SK-N-SH (cell line): ENCODE measurements around the gene ATG16L1. TPM values are rescaled to one million over a fixed set of nuclear protein-coding genes. Genes with fewer than 3 reads are reported as not detected.
A peak's percentile ranks its signal among the peaks of the same experiment; 100 is the strongest.

Source experiments
- CTCF ChIA-PET: fragments of 300-600, 350-600 bp; formaldehyde crosslinking; extraction: SDS; loops from one replicate; lab custom pipeline; 2021; lab: Yijun Ruan, JAX
- POLR2A ChIA-PET: fragments of 350-600 bp; sonication (Branson Sonifier 250); formaldehyde crosslinking; extraction: SDS; loops from one replicate; lab custom pipeline; 2020; ENCODE audit warnings: antibody characterized with exemption, inconsistent platforms; lab: Yijun Ruan, JAX
- DNase-seq: peaks from one replicate; pipeline ENCODE4 v3.0.0; 2012
- H2AFZ ChIP-seq: fragments of 200-600 bp; sonication (generic); 2 replicates; pipeline ENCODE4 v1.8.1; 2016; ENCODE audit warnings: antibody characterized with exemption, mild to moderate bottlenecking, low read depth
- H3F3A ChIP-seq: fragments of 200-600 bp; sonication (generic); replicated peaks from 2 replicates; pipeline ENCODE3; 2016; ENCODE audit warnings: antibody characterized with exemption, mild to moderate bottlenecking; ENCODE audit not compliant: insufficient read depth
- H3K27ac ChIP-seq, 2 experiments: fragments of 200-500 bp in 1 of 2; fragments of 200-600 bp in 1 of 2; sonication (Bioruptor generic) in 1 of 2; sonication (generic), shearing (Covaris generic) in 1 of 2; 2 replicates each; pipeline versions ENCODE4 v1.5.1 to v1.6.1; 2014 to 2016; ENCODE audit warnings: low read depth in 2 of 2, inconsistent platforms in 1 of 2, low read length in 1 of 2, mild to moderate bottlenecking in 1 of 2, mixed read lengths in 1 of 2
- H3K27me3 ChIP-seq: fragments of 200-600 bp; sonication (generic), shearing (Covaris generic); 2 replicates; pipeline ENCODE4 v1.6.1; 2016; ENCODE audit warnings: mixed run types; ENCODE audit not compliant: insufficient read depth
- H3K36me3 ChIP-seq, 2 experiments: fragments of 200-500 bp in 1 of 2; fragments of 200-600 bp in 1 of 2; sonication (Bioruptor generic) in 1 of 2; sonication (generic) in 1 of 2; replicated peaks in 1 of 2; 2 replicates each; pipeline versions ENCODE3 to v1.5.1; 2014 to 2016; ENCODE audit warnings: low read length in 1 of 2, mild to moderate bottlenecking in 1 of 2; ENCODE audit not compliant: insufficient read depth in 2 of 2, control insufficient read depth in 1 of 2
- H3K4me1 ChIP-seq, 2 experiments: fragments of 200-500 bp in 1 of 2; fragments of 200-600 bp in 1 of 2; sonication (Bioruptor generic) in 1 of 2; sonication (generic), shearing (Covaris generic) in 1 of 2; 2 replicates each; pipeline versions ENCODE4 v1.5.1 to v1.6.1; 2014 to 2016; ENCODE audit warnings: low read depth in 1 of 2, low read length in 1 of 2, mixed run types in 1 of 2; ENCODE audit not compliant: insufficient read depth in 2 of 2, control insufficient read depth in 1 of 2
- H3K4me2 ChIP-seq: fragments of 200-600 bp; sonication (generic), shearing (Covaris generic); 2 replicates; pipeline ENCODE4 v1.6.1; 2017; ENCODE audit warnings: mixed run types
- H3K4me3 ChIP-seq, 2 experiments: fragments of 200-500 bp in 1 of 2; fragments of 200-600 bp in 1 of 2; sonication (Bioruptor generic) in 1 of 2; sonication (generic), shearing (Covaris generic) in 1 of 2; 2 replicates each; pipeline versions ENCODE4 v1.5.1 to v1.8.1; 2014 to 2016; ENCODE audit warnings: low read depth in 2 of 2, inconsistent platforms in 1 of 2, low read length in 1 of 2, mild to moderate bottlenecking in 1 of 2, mixed read lengths in 1 of 2, moderate library complexity in 1 of 2
- H3K79me2 ChIP-seq: fragments of 200-600 bp; sonication (generic); 2 replicates; pipeline ENCODE4 v1.8.1; 2017; ENCODE audit warnings: mild to moderate bottlenecking; ENCODE audit not compliant: insufficient read depth
- H3K9ac ChIP-seq: fragments of 200-600 bp; sonication (generic); 2 replicates; pipeline ENCODE4 v1.6.1; 2017; ENCODE audit warnings: mixed run types
- H3K9me2 ChIP-seq: fragments of 200-600 bp; sonication (generic); 2 replicates; pipeline ENCODE4 v1.6.1; 2017; ENCODE audit warnings: mixed run types
- H3K9me3 ChIP-seq: fragments of 200-600 bp; sonication (generic); 2 replicates; pipeline ENCODE4 v1.6.1; 2017; ENCODE audit warnings: mixed run types, mild to moderate bottlenecking, moderate library complexity
- H4K20me1 ChIP-seq: fragments of 200-600 bp; sonication (generic); 2 replicates; pipeline ENCODE4 v1.6.1; 2017; ENCODE audit warnings: mild to moderate bottlenecking, mixed run types; ENCODE audit not compliant: insufficient read depth
- CTCF ChIP-seq: fragments of 200-600 bp; sonication (generic); IDR thresholded peaks from 2 replicates; pipeline ENCODE4 v1.6.1; 2017; ENCODE audit warnings: antibody characterized with exemption, mild to moderate bottlenecking, moderate library complexity
- FOSL2 ChIP-seq: IDR thresholded peaks from 2 replicates; pipeline ENCODE4 v1.4.0; 2012; ENCODE audit warnings: low read depth, mild to moderate bottlenecking, moderate library complexity, borderline replicate concordance
- GABPA ChIP-seq: IDR thresholded peaks from 2 replicates; pipeline ENCODE4 v1.4.0; 2012; ENCODE audit warnings: low read depth, mild to moderate bottlenecking
- JUND ChIP-seq: IDR thresholded peaks from 2 replicates; pipeline ENCODE4 v1.4.0; 2012
- NFIC ChIP-seq: IDR thresholded peaks from 2 replicates; pipeline ENCODE4 v1.4.0; 2012; ENCODE audit warnings: borderline replicate concordance
- NRF1 ChIP-seq: IDR thresholded peaks from 2 replicates; pipeline ENCODE4 v1.6.1; 2012; ENCODE audit warnings: low read depth, mild to moderate bottlenecking, low read length
- POLR2AphosphoS5 ChIP-seq: IDR thresholded peaks from 2 replicates; pipeline ENCODE4 v1.6.1; 2012; ENCODE audit warnings: low read depth, low read length
- REST ChIP-seq: IDR thresholded peaks from 2 replicates; pipeline ENCODE4 v1.6.1; 2012; ENCODE audit warnings: mild to moderate bottlenecking, low read depth, low read length, moderate library complexity
- SIN3A ChIP-seq: IDR thresholded peaks from 2 replicates; pipeline ENCODE4 v1.6.1; 2012; ENCODE audit warnings: low read depth, mild to moderate bottlenecking, low read length, moderate library complexity, borderline replicate concordance
- TEAD4 ChIP-seq: IDR thresholded peaks from 2 replicates; pipeline ENCODE4 v1.4.0; 2012; ENCODE audit warnings: mild to moderate bottlenecking, borderline replicate concordance; ENCODE audit not compliant: insufficient read depth
- USF1 ChIP-seq: IDR thresholded peaks from 2 replicates; pipeline ENCODE4 v1.4.0; 2012; ENCODE audit warnings: low read depth, borderline replicate concordance
- USF2 ChIP-seq: fragments of 150-350 bp; IDR thresholded peaks from 2 replicates; pipeline ENCODE4 v1.6.1; 2017; ENCODE audit warnings: antibody characterized with exemption, low read length, low read depth, borderline replicate concordance
- YY1 ChIP-seq: IDR thresholded peaks from 2 replicates; pipeline ENCODE4 v1.4.0; 2012; ENCODE audit warnings: low read depth, mild to moderate bottlenecking
- WGBS: methylation state at CpG from one replicate; pipeline ENCODE4 v1.1.6; 2017; ENCODE audit warnings: low lambda C conversion rate; 5-methylcytosine and 5-hydroxymethylcytosine counted together
- polyA plus RNA-seq, 3 experiments: library from polyadenylated mRNA; depleted of rRNA; stranded (reverse); fragments of >200 nt; gene quantifications; 2 replicates each; pipeline ENCODE4 v1.2.3, GENCODE V29; 2012

Gene ATG16L1
- polyA plus RNA-seq, 1 of the 3 experiments (the other 2 are of a cell fraction), result 22.2 TPM

GRCh38 chr2:233251306-233252116 is at the start of gene ATG16L1 (continued):
- TF ChIP-seq NFIC (peak; percentile 39; the same call in 1 of the 2 replicates), USF1 (0 out of 2 replicates have a peak, but pooled peaks have one; percentile 22), NRF1 (peak; percentile 32; the same call in 1 of the 2 replicates), SIN3A (peak; percentile 79; the same call in 1 of the 2 replicates), REST (peak; percentile 72; the same call in 1 of the 2 replicates), JUND (no peak), FOSL2 (no peak), POLR2AphosphoS5 (peak; percentile 92)

- DNase-seq, result no peak
- H2AFZ ChIP-seq, result no peak overlapping the region
- H3F3A ChIP-seq, result no peaks in the 10 kb centered on the region
- H3K36me3 ChIP-seq, result no peaks in the 10 kb centered on the region
- CTCF ChIA-PET, result no interaction called here
- no peaks in the 10 kb centered on the region for H3K79me2 ChIP-seq
- H4K20me1 ChIP-seq, result no peaks in the 10 kb centered on the region
- no peak overlapping the region for H3K4me3 ChIP-seq
- whole genome bisulfite sequencing, result 64% methylated on average over 3 of the region's 5 CpGs
- H3K9ac ChIP-seq, result no peak overlapping the region
- TF ChIP-seq YY1 (no peak), TEAD4 (no peak), USF2 (no peak), JUND (no peak), CTCF (no peak), GABPA (no peak)
- no peaks in the 10 kb centered on the region for H3K9me3 ChIP-seq
- no peak overlapping the region for H3K27ac ChIP-seq
- no peaks in the 10 kb centered on the region for H3K9me2 ChIP-seq
- H3K27me3 ChIP-seq, result no peaks in the 10 kb centered on the region; the same call in 1 of the 2 replicates
- POLR2A ChIA-PET, result no interaction called here
- H3K4me1 ChIP-seq, result no peaks in the 10 kb centered on the region
- H3K4me2 ChIP-seq, result no peak overlapping the region
Observed at GRCh38 chr2:233202531-233202944, 48.9 kb upstream of the ATG16L1 start.
